ENCODE data around the gene CNTNAP2. TPM values are rescaled to one million over a fixed set of nuclear protein-coding genes. Genes with fewer than 3 reads are reported as not detected.

CNTNAP2 gene
- total RNA-seq, 4 donors from 2014 or later = 0.91 to 16.0 TPM; not detected in 2

GRCh38 chr7:147245274-147245673, 1128.7 kb downstream of the CNTNAP2 start:
- H3K27me3 ChIP-seq = no peaks in the 10 kb centered on the region
- no peak overlapping the region for H3K4me3 ChIP-seq
- intact Hi-C loops (cut with DNase I; ENCODE audit: low total_unique reads) = no loop called here
- H3K36me3 ChIP-seq = no peaks in the 10 kb centered on the region
- TF ChIP-seq POLR2A (IDR thresholded peaks at IDR 0.05) = no peak
- TF ChIP-seq, protein P1, sequence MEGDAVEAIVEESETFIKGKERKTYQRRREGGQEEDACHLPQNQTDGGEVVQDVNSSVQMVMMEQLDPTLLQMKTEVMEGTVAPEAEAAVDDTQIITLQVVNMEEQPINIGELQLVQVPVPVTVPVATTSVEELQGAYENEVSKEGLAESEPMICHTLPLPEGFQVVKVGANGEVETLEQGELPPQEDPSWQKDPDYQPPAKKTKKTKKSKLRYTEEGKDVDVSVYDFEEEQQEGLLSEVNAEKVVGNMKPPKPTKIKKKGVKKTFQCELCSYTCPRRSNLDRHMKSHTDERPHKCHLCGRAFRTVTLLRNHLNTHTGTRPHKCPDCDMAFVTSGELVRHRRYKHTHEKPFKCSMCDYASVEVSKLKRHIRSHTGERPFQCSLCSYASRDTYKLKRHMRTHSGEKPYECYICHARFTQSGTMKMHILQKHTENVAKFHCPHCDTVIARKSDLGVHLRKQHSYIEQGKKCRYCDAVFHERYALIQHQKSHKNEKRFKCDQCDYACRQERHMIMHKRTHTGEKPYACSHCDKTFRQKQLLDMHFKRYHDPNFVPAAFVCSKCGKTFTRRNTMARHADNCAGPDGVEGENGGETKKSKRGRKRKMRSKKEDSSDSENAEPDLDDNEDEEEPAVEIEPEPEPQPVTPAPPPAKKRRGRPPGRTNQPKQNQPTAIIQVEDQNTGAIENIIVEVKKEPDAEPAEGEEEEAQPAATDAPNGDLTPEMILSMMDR (IDR thresholded peaks at IDR 0.05) = peak in 3 of 4 experiments; percentile 15 to 24 (median 22)
- no peaks in the 10 kb centered on the region for H3K4me1 ChIP-seq
- peak in 1 of 2 donors; percentile 14 for DNase-seq
- H3K9me3 ChIP-seq = no peaks in the 10 kb centered on the region
- no peak overlapping the region for H3K27ac ChIP-seq

DNA sequence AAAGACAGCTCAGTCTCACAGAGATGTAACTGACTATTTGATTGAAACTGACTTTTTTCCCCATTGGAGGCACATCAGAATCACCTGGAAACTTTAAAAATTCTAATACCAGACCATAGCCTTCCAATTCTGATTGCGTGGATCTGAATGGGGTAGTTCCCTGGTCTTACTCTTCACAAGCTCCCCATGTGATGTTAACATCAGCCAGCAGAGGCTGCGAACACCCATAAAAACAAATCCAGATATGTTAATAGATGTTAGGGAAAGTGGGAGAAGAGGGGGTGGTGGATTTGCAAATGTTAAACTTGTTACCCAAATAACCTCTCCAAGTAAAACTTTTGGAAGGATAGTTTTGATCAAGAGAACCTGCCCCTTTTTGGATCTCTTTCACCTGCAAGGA, 1133.4 kb downstream of the CNTNAP2 start:
- intact Hi-C loops (cut with DNase I; ENCODE audit: low total_unique reads) = no loop called here
- Histone ChIP-seq H3K9me3 (no peaks in the 10 kb centered on the region), H3K4me3 (no peak overlapping the region), H3K27me3 (no peaks in the 10 kb centered on the region), H3K36me3 (no peaks in the 10 kb centered on the region), H3K4me1 (no peaks in the 10 kb centered on the region), H3K27ac (no peak overlapping the region)
- TF ChIP-seq, protein P1 (IDR thresholded peaks at IDR 0.05) = no peak
- TF ChIP-seq POLR2A (IDR thresholded peaks at IDR 0.05) = no peak
- no peak for DNase-seq

DNA sequence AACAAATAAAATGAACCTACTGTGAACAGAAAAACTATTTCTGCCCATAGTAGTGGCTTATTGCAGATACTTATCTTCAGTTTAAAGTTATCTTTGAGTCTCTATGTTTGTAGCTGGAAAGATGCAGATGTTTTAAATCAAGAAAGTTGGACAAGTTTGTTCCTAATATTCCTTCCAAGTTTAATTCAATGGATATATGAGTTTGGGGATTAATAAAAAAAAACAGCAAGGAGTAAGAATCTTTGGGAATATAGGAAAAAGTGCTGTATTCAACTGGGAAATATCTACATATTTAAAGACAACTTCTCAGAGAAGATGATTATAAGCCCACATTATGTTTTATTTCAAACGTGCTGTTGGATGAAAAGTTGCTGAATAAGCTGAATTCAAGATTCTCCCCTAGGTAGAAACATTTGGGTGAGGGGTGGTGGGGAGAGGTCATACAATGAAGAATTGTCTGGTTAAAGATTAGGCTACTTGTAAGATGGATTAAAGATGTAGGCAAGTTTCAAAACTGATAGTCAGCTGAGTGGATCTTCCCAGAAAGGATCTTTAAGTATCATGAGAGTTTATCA, 1135.2 kb downstream of the CNTNAP2 start:
- TF ChIP-seq, protein P1 (IDR thresholded peaks at IDR 0.05) = no peak
- no peak for TF ChIP-seq POLR2A (IDR thresholded peaks at IDR 0.05)
- Histone ChIP-seq H3K27me3 (no peaks in the 10 kb centered on the region), H3K27ac (no peak overlapping the region), H3K4me1 (no peaks in the 10 kb centered on the region), H3K4me3 (no peak overlapping the region), H3K36me3 (no peaks in the 10 kb centered on the region), H3K9me3 (no peaks in the 10 kb centered on the region)
- intact Hi-C loops (cut with DNase I; ENCODE audit: low total_unique reads) = no loop called here
- no peak for DNase-seq

DNA sequence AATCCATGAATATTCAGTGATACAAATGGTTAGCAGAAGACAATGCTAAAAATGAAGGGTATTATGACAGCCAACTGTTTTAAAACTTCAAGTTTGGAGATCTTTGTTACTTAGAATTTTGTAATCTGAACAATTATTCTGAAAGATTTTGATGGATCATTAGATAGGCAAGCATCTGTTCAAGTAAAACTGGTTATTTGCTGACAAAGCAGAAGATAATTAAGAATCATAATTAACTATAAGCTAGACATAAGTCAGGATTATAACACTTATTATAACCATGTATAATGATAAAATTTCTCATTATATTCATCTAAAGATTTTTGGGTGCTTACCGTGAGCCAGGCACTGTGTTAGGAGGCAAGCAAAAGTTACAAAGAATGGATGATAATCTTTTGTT, 1145.1 kb downstream of the CNTNAP2 start:
- no peak for DNase-seq
- intact Hi-C loops (cut with DNase I; ENCODE audit: low total_unique reads) = no loop called here
- Histone ChIP-seq H3K4me1 (no peaks in the 10 kb centered on the region), H3K36me3 (no peaks in the 10 kb centered on the region), H3K27ac (no peak overlapping the region), H3K4me3 (no peak overlapping the region), H3K9me3 (no peaks in the 10 kb centered on the region), H3K27me3 (no peaks in the 10 kb centered on the region)
- TF ChIP-seq POLR2A (IDR thresholded peaks at IDR 0.05) = no peak
- TF ChIP-seq, protein P1 (IDR thresholded peaks at IDR 0.05) = no peak

DNA sequence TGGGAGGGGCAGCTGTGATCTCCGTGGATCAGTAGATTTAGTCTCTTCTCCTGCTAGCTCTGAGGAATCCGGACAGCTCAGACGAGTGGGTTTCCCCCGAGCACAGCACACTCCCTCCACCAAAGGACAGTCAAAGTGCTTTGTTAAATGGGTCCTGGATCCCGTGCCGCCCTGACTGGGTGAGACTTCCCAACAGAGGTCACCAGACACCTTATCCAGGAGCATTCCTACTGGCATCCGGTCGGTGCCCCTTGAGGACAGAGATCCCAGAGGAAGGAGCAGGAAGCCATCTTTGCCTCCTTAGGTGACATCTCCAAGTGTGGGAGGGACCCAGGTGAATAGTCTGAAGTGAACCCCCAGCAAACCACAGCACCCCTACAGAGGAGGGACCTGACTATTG, 1148.9 kb downstream of the CNTNAP2 start:
- H3K36me3 ChIP-seq = no peaks in the 10 kb centered on the region
- no peak overlapping the region for H3K4me3 ChIP-seq
- H3K4me1 ChIP-seq = no peaks in the 10 kb centered on the region
- no peak overlapping the region for H3K27ac ChIP-seq
- no peak for DNase-seq
- no peaks in the 10 kb centered on the region for H3K27me3 ChIP-seq
- intact Hi-C loops (cut with DNase I; ENCODE audit: low total_unique reads) = no loop called here
- no peaks in the 10 kb centered on the region for H3K9me3 ChIP-seq
- no peak for TF ChIP-seq POLR2A (IDR thresholded peaks at IDR 0.05)
- TF ChIP-seq, protein P1 (IDR thresholded peaks at IDR 0.05) = no peak

Measured in uterus (tissue), 4 donors.